Activated CD4-positive, alpha-beta memory T cell treated with anti-CD3 and anti-CD28 coated beads for 36 hours (primary cell): ENCODE measurements around the gene CAMK2N2. TPM values are rescaled to one million over a fixed set of nuclear protein-coding genes. Genes with fewer than 3 reads are reported as not detected.

Experiments
- CTCF ChIA-PET: fragments of 350-600 bp; sonication (Branson Sonifier 250); formaldehyde crosslinking; loops from one replicate; lab custom pipeline; 2021; ENCODE audit warnings: antibody characterized with exemption, inconsistent platforms; lab: Charles Lee
- POLR2A ChIA-PET: fragments of 350-600 bp; sonication (Branson Sonifier 250); formaldehyde crosslinking; loops from one replicate; lab custom pipeline; 2021; ENCODE audit warnings: antibody characterized with exemption; lab: Charles Lee
- DNase-seq: peaks from one replicate; pipeline ENCODE4 v3.0.0-alpha.2; 2020
- H3K27ac Mint-ChIP-seq: one replicate; pipeline ENCODE4 v1.8.0; 2021; ENCODE audit warnings: mixed read lengths
- H3K27me3 Mint-ChIP-seq: one replicate; pipeline ENCODE4 v1.8.0; 2021; ENCODE audit warnings: mixed read lengths
- H3K36me3 Mint-ChIP-seq: one replicate; pipeline ENCODE4 v1.8.0; 2021; ENCODE audit warnings: mixed read lengths
- H3K4me1 Mint-ChIP-seq: one replicate; pipeline ENCODE4 v1.8.0; 2021; ENCODE audit warnings: low read depth, mixed read lengths
- H3K4me3 Mint-ChIP-seq: one replicate; pipeline ENCODE4 v1.8.0; 2021; ENCODE audit warnings: mild to moderate bottlenecking, mixed read lengths
- H3K9me3 Mint-ChIP-seq: one replicate; pipeline ENCODE4 v1.8.0; 2021; ENCODE audit warnings: mixed read lengths
- intact Hi-C: fragments of 100-400 bp; cut with micrococcal nuclease; formaldehyde crosslinking; loops from one replicate; pipeline ENCODE4 v1.15.1; 2023
- total RNA-seq, 2 experiments: library from RNA; stranded (reverse); gene quantifications; one replicate each; pipeline ENCODE4 v1.2.3, GENCODE V29; 2021

CAMK2N2 gene
- total RNA-seq, 2 experiments from 2014 or later = 0.21 to 0.51 TPM

DNA sequence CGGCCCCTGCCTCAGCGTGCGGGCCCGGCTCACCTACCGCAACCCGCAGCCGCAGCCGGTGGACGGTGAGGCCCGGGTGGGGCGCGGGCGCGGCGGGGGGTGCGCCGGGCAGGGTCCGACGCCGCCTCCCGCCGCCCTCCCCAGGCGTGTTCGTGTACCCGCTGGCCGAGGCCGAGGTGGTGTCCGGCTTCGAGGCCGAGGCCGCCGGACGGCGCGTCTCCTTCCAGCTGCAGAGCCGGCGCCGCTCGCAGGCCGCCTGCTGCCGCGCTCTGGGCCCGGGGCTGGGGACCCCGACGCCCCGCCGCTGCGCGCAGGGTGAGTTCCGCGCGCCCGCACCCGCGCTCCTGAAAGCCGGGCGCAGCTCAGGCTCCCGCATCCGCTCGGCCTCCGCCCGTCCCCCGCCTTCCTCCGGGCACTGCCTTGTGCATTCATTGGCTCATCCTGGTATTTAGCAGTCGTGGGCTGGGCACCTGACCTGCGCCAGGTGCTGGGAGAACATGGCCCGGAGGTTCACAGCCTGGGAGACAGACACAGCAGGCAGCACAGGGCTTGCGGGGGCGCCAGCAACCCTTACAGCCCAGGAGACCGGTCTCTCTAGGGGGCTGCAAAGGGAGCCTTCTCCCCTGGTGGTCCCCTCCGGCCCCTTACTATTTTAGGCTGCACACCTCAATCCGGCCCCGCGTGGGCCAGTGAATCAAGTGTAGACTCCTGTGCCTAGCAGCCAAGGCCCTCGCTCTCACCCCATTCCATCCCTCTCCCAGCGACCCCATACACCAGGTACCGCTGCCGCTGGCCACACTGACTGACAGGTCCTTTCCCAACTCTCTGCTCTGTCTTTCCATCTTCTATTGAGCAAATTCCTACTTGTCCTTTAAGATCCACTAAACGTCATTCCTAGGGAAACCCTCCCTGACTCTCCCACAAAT lies 30.5 kb downstream of the CAMK2N2 start:
- Mint-ChIP-seq H3K9me3 (no peaks in the 10 kb centered on the region), H3K27ac (no peak overlapping the region), H3K27me3 (peaks cover 42% of the 10 kb centered on the region), H3K36me3 (no peaks in the 10 kb centered on the region), H3K4me3 (peak overlapping the region; percentile 57), H3K4me1 (peaks cover 9% of the 10 kb centered on the region)
- CTCF ChIA-PET = interaction anchor here (1.0 to 5.4 kb wide), 3 partner anchors 23 to 181 kb away, joined by 3 to 94 read pairs (median 7); partner anchors contain the start of gene EEF1AKMT4
- POLR2A ChIA-PET = interaction anchor here (1.0 to 1.6 kb wide), 2 partner anchors 10 to 19 kb away, joined by 3 to 6 read pairs; partner anchors contain the start of gene EEF1AKMT4
- no peak for DNase-seq
- intact Hi-C loops = no loop called here

DNA sequence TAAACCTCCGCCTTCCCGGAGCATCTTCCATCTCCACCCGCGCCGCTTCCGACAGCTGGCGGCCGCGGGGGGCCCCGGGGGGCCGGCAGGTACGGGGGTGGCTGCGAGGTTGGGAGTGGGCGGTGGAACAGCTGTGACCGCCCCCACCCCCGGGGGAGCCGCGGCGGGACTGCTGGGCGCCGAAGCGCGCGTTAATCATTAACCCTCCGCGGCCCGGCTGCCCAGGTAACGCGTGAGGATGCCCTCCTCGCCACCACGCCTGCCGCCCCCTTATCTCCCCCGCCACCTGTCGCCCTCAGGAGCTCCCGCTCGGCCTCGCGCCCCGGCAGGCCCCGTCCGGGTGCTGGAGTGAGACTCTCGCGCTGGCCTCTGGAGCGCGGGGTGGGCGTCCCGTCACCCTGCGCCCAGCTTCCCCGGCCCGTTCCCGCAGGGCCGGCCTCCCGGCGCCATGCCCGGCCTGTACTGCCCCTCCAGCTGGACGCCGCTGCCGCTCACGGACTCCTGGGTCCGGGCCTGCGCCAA lies 31.2 kb downstream of the CAMK2N2 start:
- CTCF ChIA-PET = interaction anchor here (1.0 to 5.4 kb wide), 2 partner anchors 23 to 180 kb away, joined by 3 to 94 read pairs; partner anchors contain the start of gene EEF1AKMT4
- Mint-ChIP-seq H3K4me1 (peaks cover 9% of the 10 kb centered on the region), H3K27me3 (peaks cover 45% of the 10 kb centered on the region), H3K4me3 (no peak overlapping the region), H3K9me3 (no peaks in the 10 kb centered on the region), H3K27ac (no peak overlapping the region), H3K36me3 (no peaks in the 10 kb centered on the region)
- intact Hi-C loops = no loop called here
- peak; percentile 14 for DNase-seq
- POLR2A ChIA-PET = interaction anchor here (1.0 to 1.6 kb wide), 2 partner anchors 10 to 20 kb away, joined by 3 to 6 read pairs; partner anchors contain the start of gene EEF1AKMT4

DNA sequence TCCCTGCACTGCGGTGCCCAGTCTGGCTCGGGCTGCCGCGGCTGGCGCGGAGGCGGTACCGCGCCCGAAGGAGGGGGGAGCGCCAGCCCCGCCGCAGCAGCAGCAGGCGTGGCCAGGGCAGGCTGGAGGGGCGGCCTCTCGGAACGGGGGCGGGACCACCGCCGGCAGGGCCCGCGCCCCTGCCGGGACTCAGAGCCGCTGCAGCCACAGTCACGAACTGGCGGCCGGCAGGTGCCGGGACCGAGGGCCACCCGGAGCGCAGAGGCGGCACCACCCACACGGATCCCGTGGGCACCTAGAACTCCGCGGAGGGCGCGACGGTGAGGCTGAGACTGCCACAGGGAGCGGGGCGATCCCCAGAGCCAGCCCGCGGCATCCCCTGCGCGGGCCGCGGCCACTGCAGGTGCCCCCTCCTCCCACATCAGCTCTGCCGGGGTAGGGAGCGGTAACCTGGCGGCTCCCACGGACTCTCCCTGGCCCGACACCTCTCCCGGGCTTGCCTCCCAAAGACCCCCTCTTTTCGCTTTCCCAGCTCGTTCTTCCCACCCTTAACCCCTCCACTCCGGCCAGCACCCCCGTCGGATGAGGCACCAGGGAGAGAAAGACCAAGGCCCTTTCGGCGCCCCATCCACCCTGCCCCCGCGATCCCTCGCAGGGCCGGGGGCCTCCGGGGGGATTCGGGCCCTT lies 31.8 kb downstream of the CAMK2N2 start, which contains the start of gene VWA5B2:
Gene VWA5B2, plus strand, starts transcription at position 192 of the 687 bp plus-strand sequence. CDS start 944 bp downstream, outside the sequence.
- peak within 1 kb of the TSS; percentile 49 for H3K4me3 Mint-ChIP-seq
- DNase-seq = peak; percentile 73
- ChIA-PET POLR2A (interaction anchor here (1.0 to 1.6 kb wide), 2 partner anchors 11 to 20 kb away, joined by 3 to 6 read pairs; partner anchors contain the start of gene EEF1AKMT4), CTCF (interaction anchor here (1.0 to 5.4 kb wide), 3 partner anchors 9 to 179 kb away, joined by 3 to 94 read pairs (median 50); partner anchors contain the start of gene EEF1AKMT4)
- H3K27ac Mint-ChIP-seq = no peak within 1 kb of the TSS
- intact Hi-C loops = no loop called here
- H3K4me1 Mint-ChIP-seq = peaks cover 9% of the 10 kb centered on the region
- H3K9me3 Mint-ChIP-seq = no peaks in the 10 kb centered on the region
- H3K36me3 Mint-ChIP-seq = no peaks in the 10 kb centered on the region
- peaks cover 45% of the 10 kb centered on the region for H3K27me3 Mint-ChIP-seq

DNA sequence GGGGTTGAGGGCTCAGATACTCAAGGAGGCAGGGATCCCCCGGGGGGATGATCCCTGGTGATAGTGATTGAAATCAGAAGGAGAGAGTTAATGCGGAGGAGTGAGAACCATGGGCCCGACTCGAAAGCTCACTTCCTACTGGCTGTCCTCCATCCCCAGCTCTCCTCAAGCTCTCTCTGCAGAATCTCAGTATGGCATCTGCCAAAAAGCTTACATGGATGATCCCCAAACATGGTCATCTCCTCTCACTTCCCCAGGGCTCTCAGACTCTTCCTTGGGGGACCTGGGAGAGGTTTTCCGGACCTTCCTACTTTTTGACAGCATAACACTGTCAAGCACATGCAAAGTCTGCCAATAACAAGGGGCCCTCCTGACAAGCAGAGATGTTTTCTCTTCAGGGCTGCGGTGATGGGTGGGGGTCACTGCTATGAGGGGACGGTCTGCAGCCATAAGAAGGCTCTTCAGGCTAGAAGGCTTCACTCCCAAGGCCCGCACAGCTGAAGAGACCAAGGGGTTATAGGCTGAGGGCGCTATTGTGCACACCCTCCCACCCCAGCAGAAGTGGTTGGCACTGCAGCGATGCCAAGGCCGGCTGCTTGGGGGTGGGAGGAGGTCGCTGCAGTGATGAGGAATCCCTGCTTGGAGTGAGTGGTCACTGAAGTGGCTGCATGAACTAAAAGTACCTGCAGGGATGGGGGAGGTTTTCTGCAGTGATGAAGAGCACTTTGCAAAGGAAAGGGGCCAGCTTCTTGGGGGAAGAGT lies 32.8 kb downstream of the CAMK2N2 start:
- H3K27ac Mint-ChIP-seq = no peak overlapping the region
- intact Hi-C loops = no loop called here
- H3K9me3 Mint-ChIP-seq = no peaks in the 10 kb centered on the region
- CTCF ChIA-PET = interaction anchor here (0.6 to 5.4 kb wide), 31 partner anchors 10 to 344 kb away, joined by 3 to 94 read pairs (median 6); partner anchors contain the start of genes ALG3, CAMK2N2, EEF1AKMT4 and PARL
- peak overlapping the region; percentile 49 for H3K4me3 Mint-ChIP-seq
- H3K27me3 Mint-ChIP-seq = peaks cover 47% of the 10 kb centered on the region
- H3K4me1 Mint-ChIP-seq = peaks cover 9% of the 10 kb centered on the region
- DNase-seq = no peak
- H3K36me3 Mint-ChIP-seq = no peaks in the 10 kb centered on the region
- POLR2A ChIA-PET = interaction anchor here (1.6 kb wide), 1 partner anchor 21 kb away, joined by 5 read pairs; the partner anchor contains the start of gene EEF1AKMT4

DNA sequence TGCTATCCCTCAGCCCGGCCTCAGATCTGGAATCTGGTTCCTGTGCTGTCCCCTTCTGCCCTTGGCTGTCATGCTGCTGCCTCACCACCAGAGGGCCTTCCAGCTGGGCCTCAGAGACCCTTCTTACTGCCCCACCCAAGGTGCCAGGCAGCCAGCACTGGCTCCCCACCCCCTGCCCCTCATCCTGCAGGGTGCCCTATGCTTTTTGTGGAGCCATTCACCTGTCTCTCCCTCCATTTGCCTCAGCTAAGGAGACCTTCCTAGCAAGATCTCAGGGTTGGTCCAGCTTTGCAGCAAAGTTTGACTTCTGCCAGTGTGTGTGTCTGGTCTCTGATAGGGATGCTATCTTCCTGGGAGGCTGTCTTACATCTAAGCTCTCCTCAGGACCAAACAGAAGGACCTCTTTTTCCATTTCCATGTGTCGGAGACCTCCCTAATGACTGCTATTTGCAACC lies 33.8 kb downstream of the CAMK2N2 start:
- H3K27ac Mint-ChIP-seq = no peak overlapping the region
- no peak overlapping the region for H3K4me3 Mint-ChIP-seq
- ChIA-PET CTCF (interaction anchor here (0.6 to 5.4 kb wide), 41 partner anchors 10 to 343 kb away, joined by 3 to 94 read pairs (median 5); partner anchors contain the start of genes ABCC5, ALG3, CAMK2N2 and DVL3), POLR2A (interaction anchor here (1.6 kb wide), 1 partner anchor 22 kb away, joined by 5 read pairs; the partner anchor contains the start of gene EEF1AKMT4)
- intact Hi-C loops = loop anchor here (1.0 kb wide), 2 partner anchors 23 to 62 kb away; no protein-coding TSS in a partner anchor
- no peaks in the 10 kb centered on the region for H3K36me3 Mint-ChIP-seq
- DNase-seq = peak; percentile 60
- H3K4me1 Mint-ChIP-seq = peaks cover 9% of the 10 kb centered on the region
- no peaks in the 10 kb centered on the region for H3K9me3 Mint-ChIP-seq
- H3K27me3 Mint-ChIP-seq = peaks cover 44% of the 10 kb centered on the region

- intact Hi-C loops = no loop called here
- no peaks in the 10 kb centered on the region for H3K9me3 Mint-ChIP-seq
- CTCF ChIA-PET = interaction anchor here (0.6 to 0.7 kb wide), 3 partner anchors 14 to 33 kb away, joined by 3 to 4 read pairs (median 3); no protein-coding TSS in a partner anchor
Measured at GRCh38 chr3:184223946-184224345, 37.4 kb downstream of the CAMK2N2 start.

DNA sequence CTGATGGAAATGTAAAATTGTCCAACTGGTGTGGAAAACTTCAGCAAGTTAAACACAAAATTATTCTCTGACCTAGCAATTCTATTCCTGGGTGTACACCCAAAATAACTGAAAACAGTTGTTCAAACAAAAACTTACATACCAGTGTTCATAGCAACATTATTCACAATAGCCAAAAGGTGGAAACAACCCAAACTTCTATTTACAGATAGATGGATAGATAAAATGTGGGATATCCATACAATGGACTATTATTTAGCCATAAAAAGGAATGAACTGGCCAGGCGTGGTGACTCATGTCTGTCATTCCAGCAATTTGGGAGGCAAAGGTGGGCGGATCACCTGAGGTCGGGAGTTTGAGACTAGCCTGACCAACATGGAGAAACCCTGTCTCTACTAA lies 38.8 kb downstream of the CAMK2N2 start:
- Mint-ChIP-seq H3K27ac (no peak overlapping the region), H3K36me3 (no peaks in the 10 kb centered on the region), H3K4me3 (no peak overlapping the region), H3K4me1 (no peaks in the 10 kb centered on the region), H3K9me3 (no peaks in the 10 kb centered on the region), H3K27me3 (peaks cover 16% of the 10 kb centered on the region)
- ChIA-PET POLR2A (no interaction called here), CTCF (interaction anchor here (1.1 kb wide), 1 partner anchor 63 kb away, joined by 4 read pairs; no protein-coding TSS in a partner anchor)
- intact Hi-C loops = no loop called here
- DNase-seq = no peak

More at GRCh38 chr3:184223946-184224345, 37.4 kb downstream of the CAMK2N2 start:
- no peak overlapping the region for H3K27ac Mint-ChIP-seq
- H3K36me3 Mint-ChIP-seq = no peaks in the 10 kb centered on the region
- DNase-seq = no peak
- POLR2A ChIA-PET = no interaction called here
- H3K27me3 Mint-ChIP-seq = peaks cover 29% of the 10 kb centered on the region
- H3K4me3 Mint-ChIP-seq = no peak overlapping the region
- peaks cover 2% of the 10 kb centered on the region for H3K4me1 Mint-ChIP-seq

DNA sequence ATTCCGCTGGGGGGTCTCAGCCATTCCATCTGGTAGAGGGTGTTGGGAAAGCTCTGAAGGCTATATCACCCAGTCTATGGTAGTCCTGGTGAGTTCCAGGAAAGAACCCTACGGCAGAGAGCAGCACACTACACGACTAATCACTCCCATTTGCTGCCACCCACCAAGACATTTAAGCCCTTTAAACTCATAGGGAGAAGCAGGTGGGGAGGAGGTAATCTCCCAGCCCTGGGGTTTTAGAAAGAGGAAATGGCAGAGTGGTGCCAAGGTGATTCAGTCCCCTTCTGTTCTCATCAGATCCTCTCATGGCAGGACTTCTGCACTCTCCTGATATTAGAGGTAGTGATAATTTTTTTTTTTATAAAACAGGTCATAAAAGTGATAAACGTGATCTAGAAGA lies 42.5 kb downstream of the CAMK2N2 start:
- POLR2A ChIA-PET = no interaction called here
- intact Hi-C loops = no loop called here
- Mint-ChIP-seq H3K4me3 (no peak overlapping the region), H3K27ac (no peak overlapping the region), H3K27me3 (peaks cover 7% of the 10 kb centered on the region), H3K4me1 (no peaks in the 10 kb centered on the region), H3K36me3 (no peaks in the 10 kb centered on the region), H3K9me3 (no peaks in the 10 kb centered on the region)
- no peak for DNase-seq
- CTCF ChIA-PET = interaction anchor here (3.6 kb wide), 1 partner anchor 8 kb away, joined by 26 read pairs; no protein-coding TSS in a partner anchor

DNA sequence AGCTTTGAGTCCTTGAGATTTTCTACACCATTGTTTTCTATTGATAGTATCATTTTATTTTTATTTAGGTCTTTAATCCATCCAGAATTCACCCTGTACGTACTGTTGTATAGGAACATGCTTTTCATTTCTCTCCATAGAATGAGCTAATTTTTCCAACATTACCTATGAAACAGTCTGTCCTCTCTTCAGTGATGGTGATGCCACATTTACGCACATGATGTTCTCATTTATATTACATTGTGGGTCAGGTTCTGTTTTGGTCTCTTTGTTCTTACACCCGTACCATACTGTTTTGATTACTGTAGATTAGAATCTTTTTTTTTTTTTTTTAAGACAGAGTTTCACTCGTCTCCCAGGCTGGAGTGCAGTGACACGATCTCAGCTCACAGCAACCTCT lies 49.6 kb downstream of the CAMK2N2 start:
- H3K9me3 Mint-ChIP-seq = no peaks in the 10 kb centered on the region
- peaks cover 6% of the 10 kb centered on the region for H3K27me3 Mint-ChIP-seq
- intact Hi-C loops = no loop called here
- CTCF ChIA-PET = interaction anchor here (1.2 kb wide), 1 partner anchor 16 kb away, joined by 6 read pairs; no protein-coding TSS in a partner anchor
- H3K4me3 Mint-ChIP-seq = no peak overlapping the region
- POLR2A ChIA-PET = interaction anchor here (0.5 kb wide), 1 partner anchor 379 kb away, joined by 4 read pairs; no protein-coding TSS in a partner anchor
- no peak overlapping the region for H3K27ac Mint-ChIP-seq
- no peaks in the 10 kb centered on the region for H3K36me3 Mint-ChIP-seq
- no peaks in the 10 kb centered on the region for H3K4me1 Mint-ChIP-seq
- DNase-seq = no peak

DNA sequence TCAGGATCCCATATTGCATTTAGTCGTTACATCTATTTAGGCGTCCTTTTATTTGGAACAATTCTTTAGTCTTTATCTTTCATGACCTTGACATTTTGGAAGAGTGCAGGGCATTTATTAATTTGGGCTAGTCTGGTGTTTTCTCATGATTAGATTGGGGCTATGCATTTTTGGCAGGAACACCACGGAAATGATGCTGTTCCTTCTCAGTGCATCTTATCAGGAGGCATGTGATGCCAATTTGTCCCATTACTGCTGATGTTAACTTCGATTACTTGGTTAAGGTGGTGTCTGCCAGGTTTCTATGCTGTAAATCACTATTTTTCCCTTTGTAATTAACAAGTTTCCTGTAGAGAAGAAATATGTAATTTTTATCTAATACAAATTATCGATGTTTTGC lies 50.1 kb downstream of the CAMK2N2 start:
- CTCF ChIA-PET = interaction anchor here (1.2 kb wide), 1 partner anchor 16 kb away, joined by 6 read pairs; no protein-coding TSS in a partner anchor
- H3K4me1 Mint-ChIP-seq = no peaks in the 10 kb centered on the region
- POLR2A ChIA-PET = interaction anchor here (0.5 kb wide), 1 partner anchor 379 kb away, joined by 4 read pairs; no protein-coding TSS in a partner anchor
- no peaks in the 10 kb centered on the region for H3K36me3 Mint-ChIP-seq
- H3K9me3 Mint-ChIP-seq = no peaks in the 10 kb centered on the region
- H3K27me3 Mint-ChIP-seq = peaks cover 10% of the 10 kb centered on the region
- H3K4me3 Mint-ChIP-seq = no peak overlapping the region
- no peak overlapping the region for H3K27ac Mint-ChIP-seq
- intact Hi-C loops = no loop called here
- DNase-seq = no peak
